ENCODE measurements around the gene MAP3K2. TPM values are rescaled to one million over a fixed set of nuclear protein-coding genes. Genes with fewer than 3 reads are reported as not detected.

The MAP3K2 gene
- total and polyA plus RNA-seq, 11 donors: 4.0 to 37.6 (median 22.1) TPM

GRCh38 chr2:127431408-127432023, 43.7 kb upstream of the MAP3K2 start:
- ATAC-seq (no peak), DNase-seq (no peak)
- H3K27me3 ChIP-seq: no peaks in the 10 kb centered on the region
- intact Hi-C loops (cut with DNase I): no loop called here
- no peak overlapping the region for H3K4me3 ChIP-seq
- no peaks in the 10 kb centered on the region for H3K4me1 ChIP-seq
- 72 to 82% (median 79%) methylated on average over 11 to 14 of the region's 14 CpGs for WGBS, 4 donors
- TF ChIP-seq, protein P1, sequence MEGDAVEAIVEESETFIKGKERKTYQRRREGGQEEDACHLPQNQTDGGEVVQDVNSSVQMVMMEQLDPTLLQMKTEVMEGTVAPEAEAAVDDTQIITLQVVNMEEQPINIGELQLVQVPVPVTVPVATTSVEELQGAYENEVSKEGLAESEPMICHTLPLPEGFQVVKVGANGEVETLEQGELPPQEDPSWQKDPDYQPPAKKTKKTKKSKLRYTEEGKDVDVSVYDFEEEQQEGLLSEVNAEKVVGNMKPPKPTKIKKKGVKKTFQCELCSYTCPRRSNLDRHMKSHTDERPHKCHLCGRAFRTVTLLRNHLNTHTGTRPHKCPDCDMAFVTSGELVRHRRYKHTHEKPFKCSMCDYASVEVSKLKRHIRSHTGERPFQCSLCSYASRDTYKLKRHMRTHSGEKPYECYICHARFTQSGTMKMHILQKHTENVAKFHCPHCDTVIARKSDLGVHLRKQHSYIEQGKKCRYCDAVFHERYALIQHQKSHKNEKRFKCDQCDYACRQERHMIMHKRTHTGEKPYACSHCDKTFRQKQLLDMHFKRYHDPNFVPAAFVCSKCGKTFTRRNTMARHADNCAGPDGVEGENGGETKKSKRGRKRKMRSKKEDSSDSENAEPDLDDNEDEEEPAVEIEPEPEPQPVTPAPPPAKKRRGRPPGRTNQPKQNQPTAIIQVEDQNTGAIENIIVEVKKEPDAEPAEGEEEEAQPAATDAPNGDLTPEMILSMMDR (IDR thresholded peaks at IDR 0.05): no peak
- TF ChIP-seq POLR2A (IDR thresholded peaks at IDR 0.05): no peak
- H3K9me3 ChIP-seq: no peaks in the 10 kb centered on the region
- no peak overlapping the region for H3K27ac ChIP-seq
- peaks cover 0 to 5% (median 0%) of the 10 kb centered on the region in 9 donors for H3K36me3 ChIP-seq

DNA sequence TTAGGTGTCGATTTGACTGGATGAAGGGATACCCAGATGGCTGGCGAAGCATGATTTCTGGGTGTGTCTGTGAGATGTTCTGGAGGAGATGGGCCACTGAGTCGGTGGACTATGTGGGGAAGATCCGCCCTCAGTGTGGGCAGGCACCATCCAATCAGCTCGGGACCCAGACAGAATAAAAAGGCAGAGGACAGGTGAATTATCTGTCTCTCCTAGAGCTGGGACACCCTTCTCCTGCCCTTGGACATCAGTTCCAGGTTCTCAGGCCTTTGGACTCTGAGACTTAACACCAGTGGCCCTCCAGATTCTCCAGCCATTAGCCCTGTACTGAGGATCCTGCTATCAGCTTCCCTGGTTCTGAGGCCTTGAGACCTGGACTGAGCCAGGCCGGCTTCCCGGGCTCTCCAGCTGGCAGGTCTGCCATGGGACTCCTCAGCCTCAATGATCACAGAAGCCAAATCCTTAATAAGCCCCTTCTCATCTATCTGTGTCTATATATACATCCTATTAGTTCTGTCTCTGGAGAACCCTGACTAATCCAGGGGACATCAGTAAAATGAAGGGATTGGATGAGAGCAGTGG, 42.2 kb upstream of the MAP3K2 start:
- TF ChIP-seq, protein P1 (IDR thresholded peaks at IDR 0.05): no peak
- TF ChIP-seq POLR2A (IDR thresholded peaks at IDR 0.05): no peak
- DNase-seq (no peak), ATAC-seq (no peak)
- peaks cover 0 to under 1% (median 0%) of the 10 kb centered on the region in 9 donors for H3K27me3 ChIP-seq
- no peak overlapping the region for H3K27ac ChIP-seq
- peaks cover 0 to 5% (median 0%) of the 10 kb centered on the region in 9 donors for H3K36me3 ChIP-seq
- WGBS, 4 donors: 79 to 98% (median 92%) methylated on average over 6 to 7 of the region's 7 CpGs
- no peaks in the 10 kb centered on the region for H3K4me1 ChIP-seq
- H3K4me3 ChIP-seq: no peak overlapping the region
- H3K9me3 ChIP-seq: no peaks in the 10 kb centered on the region
- intact Hi-C loops (cut with DNase I): no loop called here

DNA sequence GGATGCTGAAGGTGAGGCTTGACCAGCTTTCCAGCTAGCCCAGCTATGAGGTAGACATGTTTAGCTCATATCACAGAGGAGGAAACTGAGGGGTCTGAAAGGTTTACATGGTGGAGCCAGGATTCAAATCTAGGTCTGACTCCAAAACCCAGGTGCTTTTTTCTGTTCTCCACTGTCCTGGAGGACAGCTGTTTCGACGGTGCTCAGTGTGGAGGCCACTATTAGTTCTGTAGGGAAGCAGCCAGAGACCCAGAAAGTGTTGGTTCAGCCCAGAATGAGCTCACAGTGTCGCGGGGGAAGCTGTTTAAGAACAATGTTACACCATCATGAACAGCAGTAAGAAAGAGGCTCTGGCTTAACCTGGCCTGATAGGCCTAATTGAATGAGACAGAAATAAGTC, 41.5 kb upstream of the MAP3K2 start:
- Histone ChIP-seq H3K9me3 (no peaks in the 10 kb centered on the region), H3K27me3 (peaks cover 0 to 7% (median 0%) of the 10 kb centered on the region in 9 donors), H3K36me3 (peaks cover 0 to 5% (median 0%) of the 10 kb centered on the region in 9 donors), H3K4me3 (no peak overlapping the region), H3K27ac (no peak overlapping the region), H3K4me1 (no peaks in the 10 kb centered on the region)
- intact Hi-C loops (cut with DNase I): no loop called here
- ATAC-seq: no peak
- DNase-seq: no peak
- no peak for TF ChIP-seq POLR2A (IDR thresholded peaks at IDR 0.05)
- TF ChIP-seq, protein P1 (IDR thresholded peaks at IDR 0.05): no peak
- 89 to 96% (median 94%) methylated on average over 4 of the region's 4 CpGs for WGBS, 4 donors

DNA sequence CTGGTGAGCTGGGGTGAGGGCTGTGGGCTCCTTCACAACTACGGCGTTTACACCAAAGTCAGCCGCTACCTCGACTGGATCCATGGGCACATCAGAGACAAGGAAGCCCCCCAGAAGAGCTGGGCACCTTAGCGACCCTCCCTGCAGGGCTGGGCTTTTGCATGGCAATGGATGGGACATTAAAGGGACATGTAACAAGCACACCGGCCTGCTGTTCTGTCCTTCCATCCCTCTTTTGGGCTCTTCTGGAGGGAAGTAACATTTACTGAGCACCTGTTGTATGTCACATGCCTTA, 41.0 kb upstream of the MAP3K2 start:
- Histone ChIP-seq H3K4me3 (no peak overlapping the region), H3K27me3 (peaks cover 0 to 12% (median 2%) of the 10 kb centered on the region in 9 donors), H3K4me1 (peaks cover 0 to 2% (median 0%) of the 10 kb centered on the region in 12 donors), H3K27ac (no peak overlapping the region), H3K9me3 (no peaks in the 10 kb centered on the region), H3K36me3 (peaks cover 0 to 5% (median 0%) of the 10 kb centered on the region in 9 donors)
- WGBS, 4 donors: 91 to 97% (median 93%) methylated on average over 4 to 6 of the region's 6 CpGs
- DNase-seq: no peak
- intact Hi-C loops (cut with DNase I): no loop called here
- ATAC-seq: no peak
- TF ChIP-seq POLR2A (IDR thresholded peaks at IDR 0.05): no peak
- TF ChIP-seq, protein P1 (IDR thresholded peaks at IDR 0.05): no peak
